HG02938 (cell line): ENCODE measurements around the gene LIPG.
"Not testable (repeated sequence)": the region's sequence is repeated elsewhere in the genome, so short reads cannot be mapped to it uniquely, and the experiment has no call there.

Source experiments
- ATAC-seq: cut with Tn5 transposase; IDR thresholded peaks from one replicate; pipeline ENCODE4 v1.9.1; 2021; ENCODE audit warnings: mild to moderate bottlenecking, moderate library complexity; ENCODE audit not compliant: unreplicated experiment

The LIPG gene

GRCh38 chr18:49570836-49571235, 9.0 kb downstream of the LIPG start:
- no peak for ATAC-seq

GRCh38 chr18:49572611-49573345, 10.9 kb downstream of the LIPG start:
- ATAC-seq = no peak

GRCh38 chr18:49573835-49574234, 12.0 kb downstream of the LIPG start:
- ATAC-seq = no peak

DNA sequence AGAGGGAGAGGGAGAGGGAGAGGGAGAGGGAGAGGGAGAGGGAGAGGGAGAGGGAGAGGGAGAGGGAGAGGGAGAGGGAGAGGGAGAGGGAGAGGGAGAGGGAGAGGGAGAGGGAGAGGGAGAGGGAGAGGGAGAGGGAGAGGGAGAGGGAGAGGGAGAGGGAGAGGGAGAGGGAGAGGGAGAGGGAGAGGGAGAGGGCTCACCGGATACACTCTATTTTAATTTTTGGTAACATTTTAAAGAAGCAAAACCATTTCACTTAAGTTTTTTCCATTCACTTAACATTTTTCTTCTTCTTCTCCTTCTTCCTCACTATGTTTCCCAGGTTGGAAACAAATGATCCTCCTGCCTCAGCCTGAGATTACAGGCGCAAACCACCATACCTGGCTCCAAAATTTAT, 17.2 kb downstream of the LIPG start:
- not testable (repeated sequence) for ATAC-seq

DNA sequence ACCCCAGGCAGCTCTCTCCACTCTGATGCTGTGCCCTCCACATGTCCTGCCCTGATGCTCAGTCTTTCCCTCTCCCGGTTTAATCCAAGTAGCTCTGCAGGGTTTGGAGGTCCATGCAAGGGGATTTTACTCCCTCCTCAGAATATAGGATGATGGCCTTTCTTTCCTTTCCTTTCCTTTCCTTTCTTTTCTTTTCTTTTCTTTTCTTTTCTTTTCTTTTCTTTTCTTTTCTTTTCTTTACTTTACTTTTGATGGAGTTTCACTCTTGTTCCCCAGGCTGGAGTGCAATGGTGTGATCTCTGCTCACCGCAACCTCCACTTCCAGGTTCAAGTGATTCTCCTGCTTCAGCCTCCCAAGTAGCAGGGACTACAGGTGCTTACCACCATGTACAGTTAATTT, 17.7 kb downstream of the LIPG start:
- not testable (repeated sequence) for ATAC-seq

DNA sequence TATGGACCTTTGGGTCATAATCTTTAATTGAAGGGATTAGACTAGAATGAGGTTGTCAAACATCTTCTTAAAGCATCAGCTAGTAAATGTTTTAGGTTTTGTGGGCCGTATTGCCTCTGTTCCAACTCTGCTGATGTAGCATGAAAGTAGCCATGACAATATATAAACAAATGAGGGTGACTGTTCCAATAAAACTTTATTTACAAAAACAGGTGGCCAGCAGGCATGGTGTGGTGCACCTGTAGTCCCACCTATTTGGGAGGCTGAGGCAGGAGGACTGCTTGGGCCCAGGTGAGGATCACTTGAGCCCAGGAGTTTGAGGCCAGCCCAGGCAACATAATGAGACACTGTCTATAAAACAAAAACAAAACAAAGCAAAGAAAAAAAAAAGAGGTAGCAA, 18.4 kb downstream of the LIPG start:
- ATAC-seq = no peak

- no peak for ATAC-seq
These were observed 19.5 kb downstream of the LIPG start for GRCh38 chr18:49581371-49581770.

DNA sequence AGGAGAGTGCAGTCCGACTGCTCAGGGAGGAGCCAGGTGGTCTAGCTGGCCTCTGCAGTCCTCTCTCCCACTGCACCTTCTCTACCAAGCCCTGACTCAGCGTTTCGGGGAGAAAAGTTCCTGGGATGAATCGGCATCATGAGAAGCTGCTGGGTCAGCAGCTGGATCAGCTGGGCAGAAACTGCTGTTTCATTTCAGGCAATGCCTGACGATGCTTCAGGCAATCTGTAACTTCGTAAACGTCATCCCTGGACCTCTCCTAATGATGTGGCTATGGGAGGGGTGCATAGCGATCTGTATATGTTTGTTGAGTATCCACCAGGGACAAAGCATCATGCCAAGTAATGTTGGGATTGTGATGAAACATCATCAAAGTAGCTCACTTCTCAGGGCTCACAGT, 20.7 kb downstream of the LIPG start:
- no peak for ATAC-seq

DNA sequence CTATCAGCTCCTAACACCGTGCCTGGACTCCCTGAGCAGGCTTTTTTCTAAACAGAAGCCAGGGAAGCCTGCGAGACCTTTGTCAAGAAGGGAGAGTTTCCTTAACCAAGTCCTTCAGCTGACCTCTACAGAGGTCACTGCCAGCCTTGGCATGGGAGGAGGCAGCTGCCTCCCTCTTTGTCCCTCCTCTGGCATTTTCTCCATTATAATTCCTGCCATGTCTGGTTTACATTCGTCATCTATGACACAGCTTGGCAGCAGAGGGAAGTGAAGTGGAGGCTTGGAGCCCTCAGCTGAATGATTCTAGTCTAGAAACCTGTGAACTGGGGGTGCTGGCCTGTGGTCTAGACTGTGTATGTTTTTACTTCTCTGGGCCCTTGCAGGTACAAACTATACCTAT, 22.5 kb downstream of the LIPG start:
- ATAC-seq = no peak

- not testable (repeated sequence) for ATAC-seq
These were observed 23.1 kb downstream of the LIPG start for GRCh38 chr18:49584951-49585350.

GRCh38 chr18:49585781-49586663, 24.2 kb downstream of the LIPG start:
- no peak for ATAC-seq

GRCh38 chr18:49588171-49588570, 26.3 kb downstream of the LIPG start:
- ATAC-seq = no peak

GRCh38 chr18:49588971-49589370, 27.1 kb downstream of the LIPG start:
- ATAC-seq = no peak

- ATAC-seq = no peak
These were observed 28.8 kb downstream of the LIPG start for GRCh38 chr18:49590608-49591007.

- no peak for ATAC-seq
These were observed 29.4 kb downstream of the LIPG start for GRCh38 chr18:49591271-49591670.

DNA sequence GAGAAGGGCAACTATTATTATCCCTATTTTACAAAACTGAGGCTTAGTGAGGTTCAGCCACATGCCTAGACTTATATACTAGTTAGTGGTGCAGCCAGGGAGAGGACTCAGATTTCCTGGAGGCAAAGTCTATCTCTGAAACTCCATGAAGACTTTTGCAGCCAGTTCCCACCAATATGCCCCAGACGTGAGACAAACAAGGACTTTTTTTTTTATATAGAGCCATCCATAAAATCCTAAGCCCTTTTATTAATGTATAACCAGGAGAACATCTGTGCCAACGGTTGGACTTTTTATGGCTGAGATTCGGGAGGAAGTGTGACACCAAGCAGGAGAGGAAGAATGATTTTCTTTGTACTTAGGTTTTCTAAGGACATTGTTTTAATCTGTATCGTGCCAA, 29.9 kb downstream of the LIPG start:
- no peak for ATAC-seq

- ATAC-seq = no peak
These were observed 34.8 kb downstream of the LIPG start for GRCh38 chr18:49596687-49597086.

DNA sequence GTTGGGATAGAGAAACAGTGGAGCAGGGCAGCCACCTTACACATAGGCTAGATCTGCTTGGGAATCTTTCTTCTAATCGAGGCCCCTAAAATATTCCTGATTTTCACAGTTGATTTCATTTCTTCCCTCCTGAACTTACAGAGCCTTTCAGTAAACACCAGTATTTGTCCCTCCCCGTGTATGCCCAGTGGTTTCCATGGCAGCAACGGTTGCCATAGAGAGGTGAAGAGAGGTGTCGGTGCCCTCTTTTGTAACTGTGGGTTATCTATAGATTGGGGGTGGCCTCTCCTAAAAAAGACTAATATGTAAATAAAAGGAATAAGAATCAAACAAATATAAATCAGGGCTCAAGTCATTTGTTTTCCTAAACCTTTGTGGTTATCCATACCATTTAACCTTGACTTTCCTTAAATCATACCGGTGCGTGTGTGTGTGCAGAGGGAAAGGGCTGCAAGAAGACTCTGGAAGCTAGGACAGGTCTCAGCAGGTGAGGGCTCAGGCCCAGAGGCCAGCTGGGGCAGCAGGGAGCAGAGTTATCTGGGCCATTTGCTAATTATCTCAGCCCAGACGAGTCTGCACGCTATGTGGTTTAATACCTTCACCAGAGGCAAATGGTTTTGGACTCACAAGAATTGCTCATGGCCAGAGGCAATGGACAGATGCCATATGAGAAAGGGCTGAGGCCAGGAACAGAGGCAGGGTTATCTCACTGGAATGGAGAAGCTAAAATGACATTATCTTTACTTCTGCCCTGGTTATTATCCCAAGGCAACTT, 35.5 kb downstream of the LIPG start:
- no peak for ATAC-seq

DNA sequence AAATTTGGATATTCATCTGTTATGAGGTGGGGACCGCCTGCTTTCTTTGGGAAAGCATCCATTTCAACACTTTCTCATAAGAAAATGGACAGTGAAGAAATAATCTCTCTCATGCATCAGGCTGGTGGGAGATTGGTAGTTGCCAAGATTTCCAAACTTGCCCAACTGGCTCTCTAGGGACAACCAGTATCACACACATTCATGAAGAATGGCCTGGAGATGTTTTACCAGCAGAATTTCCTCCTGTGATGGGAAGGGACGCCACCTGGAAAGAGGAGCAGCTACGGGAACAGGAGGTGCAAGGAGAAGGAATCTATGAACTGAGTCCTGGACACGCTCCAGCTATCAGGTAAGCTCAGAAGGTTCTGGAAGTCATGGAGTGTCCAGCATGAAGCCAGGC, 39.4 kb downstream of the LIPG start:
- no peak for ATAC-seq

- ATAC-seq = no peak
These were observed 46.8 kb downstream of the LIPG start for GRCh38 chr18:49608366-49609255.
